GM21381 (cell line): ENCODE measurements around the gene GUK1.
"Not testable (repeated sequence)": the region's sequence is repeated elsewhere in the genome, so short reads cannot be mapped to it uniquely, and the experiment has no call there.

Source experiments
- ATAC-seq: cut with Tn5 transposase; IDR thresholded peaks from one replicate; pipeline ENCODE4 v1.9.1; 2021; ENCODE audit warnings: mild to moderate bottlenecking, moderate library complexity; ENCODE audit not compliant: unreplicated experiment

Gene GUK1

GRCh38 chr1:228161362-228161761 lies 21.3 kb downstream of the GUK1 start:
- ATAC-seq = no peak

- ATAC-seq = no peak
Observed at GRCh38 chr1:228161866-228162265, 21.8 kb downstream of the GUK1 start.

- ATAC-seq = no peak
Observed at GRCh38 chr1:228162286-228163006, 22.4 kb downstream of the GUK1 start.

- no peak for ATAC-seq
Observed at GRCh38 chr1:228163007-228163753, 23.1 kb downstream of the GUK1 start.

- ATAC-seq = no peak
Observed at GRCh38 chr1:228163776-228164519, 23.9 kb downstream of the GUK1 start.

- no peak for ATAC-seq
Observed at GRCh38 chr1:228164561-228165371, 24.7 kb downstream of the GUK1 start.

- peak; percentile 76 for ATAC-seq
Observed at GRCh38 chr1:228165372-228166169, 25.5 kb downstream of the GUK1 start, which contains the start of gene IBA57. TSS of gene IBA57 (plus strand) at chr1:228165804. CDS start at chr1:228165817, 13 bp downstream.

- peak; percentile 18 for ATAC-seq
Observed at GRCh38 chr1:228166170-228166936, 26.3 kb downstream of the GUK1 start.

GRCh38 chr1:228168563-228169270 lies 28.6 kb downstream of the GUK1 start:
- ATAC-seq = no peak

- ATAC-seq = no peak
Observed at GRCh38 chr1:228169345-228169744, 29.3 kb downstream of the GUK1 start.

- ATAC-seq = no peak
Observed at GRCh38 chr1:228170666-228171065, 30.6 kb downstream of the GUK1 start.

GRCh38 chr1:228171221-228171891 lies 31.3 kb downstream of the GUK1 start:
- no peak for ATAC-seq

GRCh38 chr1:228172591-228173527 lies 32.8 kb downstream of the GUK1 start:
- no peak for ATAC-seq

- ATAC-seq = not testable (repeated sequence)
Observed at GRCh38 chr1:228173528-228174481, 33.7 kb downstream of the GUK1 start.

GRCh38 chr1:228174482-228175315 lies 34.6 kb downstream of the GUK1 start:
- ATAC-seq = no peak
